Bladder microvascular endothelial cell (primary cell): ENCODE data around the gene LAIR2. TPM values are rescaled to one million over a fixed set of nuclear protein-coding genes. Genes with fewer than 3 reads are reported as not detected.

ENCODE experiments used
- total RNA-seq: library from RNA; depleted of rRNA; stranded (reverse); fragments of >200 nt; gene quantifications from 2 replicates; pipeline ENCODE4 v1.2.3, GENCODE V29; 2014

LAIR2 gene
- total RNA-seq: not detected in 2 replicates

GRCh38 chr19:54502518-54503048 lies at the start of gene LAIR2:
TSS of gene LAIR2 (plus strand) at chr19:54502831. CDS start at chr19:54502919, 88 bp downstream.

GRCh38 chr19:54463531-54464043 lies 39.0 kb upstream of the LAIR2 start, which contains the start of gene LENG9:
TSS of gene LENG9 (minus strand) at chr19:54463778. CDS start at chr19:54463526, 252 bp downstream.

GRCh38 chr19:54473071-54473891 lies 29.4 kb upstream of the LAIR2 start, which contains the start of gene CDC42EP5:
TSS of gene CDC42EP5 (minus strand) at chr19:54473296. CDS start at chr19:54465547, 7,749 bp downstream.

Other genes with a start within 250 kb of the LAIR2 start
- gene LILRB5, start 245.6 kb upstream of the LAIR2 start, total RNA-seq: not detected in 2 replicates
- gene LILRB2, start 221.7 kb upstream of the LAIR2 start, total RNA-seq: not detected in 2 replicates
- not detected in 2 replicates for gene LILRA5, start 189.7 kb upstream of the LAIR2 start, total RNA-seq
- not detected in 2 replicates for gene LILRA4, start 163.7 kb upstream of the LAIR2 start, total RNA-seq
- not detected in 2 replicates for gene LAIR1, start 137.9 kb upstream of the LAIR2 start, total RNA-seq
- not detected in 2 replicates for gene TTYH1, start 87.4 kb upstream of the LAIR2 start, total RNA-seq
- 24.9 and 54.1 TPM in 2 replicates for gene LENG8, start 53.6 kb upstream of the LAIR2 start, total RNA-seq
- 4.8 and 4.9 TPM in 2 replicates for gene LENG9, start 39.1 kb upstream of the LAIR2 start, total RNA-seq
- 53.5 and 74.6 TPM in 2 replicates for gene CDC42EP5, start 29.5 kb upstream of the LAIR2 start, total RNA-seq
- gene LILRA2, start 71.0 kb downstream of the LAIR2 start, total RNA-seq: not detected in 2 replicates
- gene LILRA1, start 90.8 kb downstream of the LAIR2 start, total RNA-seq: not detected in 2 replicates
- not detected in 2 replicates for gene LILRB1, start 127.7 kb downstream of the LAIR2 start, total RNA-seq
- not detected in 2 replicates for gene LILRB4, start 160.2 kb downstream of the LAIR2 start, total RNA-seq
- gene KIR3DL3, start 221.6 kb downstream of the LAIR2 start, total RNA-seq: not detected in 2 replicates
- gene KIR2DL3, start 235.7 kb downstream of the LAIR2 start, total RNA-seq: not detected in 2 replicates